Measurements from ENCODE around the gene PTRH2. TPM values are rescaled to one million over a fixed set of nuclear protein-coding genes. Genes with fewer than 3 reads are reported as not detected.

Gene PTRH2
- total and polyA plus RNA-seq, 2 of the 8 experiments (the other 6 are each of a cell fraction or from before 2014, with no cell fraction given), result 39.4 to 43.2 TPM

- Histone ChIP-seq H2AK5ac (ENCODE audit: low read depth, low read length) (no peak overlapping the region), H4K91ac (replicated peaks; ENCODE audit: insufficient read length, low read length) (no peak overlapping the region), H3K56ac (replicated peaks; ENCODE audit: insufficient read length, low read depth, low read length) (no peak overlapping the region), H4K5ac (ENCODE audit: insufficient read length, low read depth, low read length) (no peak overlapping the region), H3K4me3 (ENCODE audit: extremely low read depth in 1 of 4, insufficient read depth in 2 of 4, low read depth in 3 of 4, low read length in 4 of 4) (no peak overlapping the region), H3K79me2 (ENCODE audit: control insufficient read depth in 1 of 2, insufficient read depth in 2 of 2, low read length in 2 of 2) (peaks cover 0 to 40% of the 10 kb centered on the region in 2 experiments; a peak in 2 of 4 replicates), H3K18ac (ENCODE audit: extremely low read depth, low read length) (no peak overlapping the region), H4K8ac (ENCODE audit: extremely low read depth, insufficient read depth, low read length) (no peak overlapping the region), H2BK20ac (ENCODE audit: low read length) (no peak overlapping the region), H3K23ac (ENCODE audit: insufficient read length) (no peak overlapping the region), H2BK15ac (ENCODE audit: low read length) (no peak overlapping the region), H3K4me2 (ENCODE audit: insufficient read depth in 1 of 2, low read depth in 2 of 2, low read length in 2 of 2) (no peak overlapping the region), H3K9me3 (ENCODE audit: insufficient read depth in 2 of 2, low read depth in 1 of 2, low read length in 1 of 2) (no peaks in the 10 kb centered on the region), H3K4ac (replicated peaks; ENCODE audit: insufficient read length, low read depth, low read length) (no peak overlapping the region), H3K36me3 (ENCODE audit: control insufficient read depth in 2 of 4, insufficient read depth in 4 of 4, low read length in 3 of 4) (no peaks in the 10 kb centered on the region), H3K4me1 (replicated peaks in 1 of 4; ENCODE audit: control insufficient read depth in 3 of 4, insufficient read depth in 4 of 4, low read length in 3 of 4) (0 out of 7 replicates have a peak, but pooled peaks cover 0 to 2% (median 0%) of the 10 kb centered on the region in 4 experiments), H3K27me3 (replicated peaks in 1 of 4; ENCODE audit: control insufficient read depth in 3 of 4, extremely low read depth in 1 of 4, insufficient read depth in 3 of 4, low read length in 3 of 4) (no peaks in the 10 kb centered on the region), H2BK12ac (ENCODE audit: low read depth, low read length) (no peak overlapping the region), H3K79me1 (ENCODE audit: low read depth, low read length) (peaks cover 5% of the 10 kb centered on the region; the same call in 1 of the 2 replicates), H3K23me2 (ENCODE audit: low read depth, low read length) (no peaks in the 10 kb centered on the region), H2AFZ (ENCODE audit: low read length) (no peak overlapping the region), H3K14ac (ENCODE audit: insufficient read length) (no peak overlapping the region), H3K27ac (ENCODE audit: low read depth, low read length) (no peak overlapping the region), H4K20me1 (replicated peaks in 1 of 2; ENCODE audit: control insufficient read depth in 1 of 2, insufficient read depth in 2 of 2, low read length in 2 of 2) (no peaks in the 10 kb centered on the region), H3K9ac (replicated peaks in 1 of 4; ENCODE audit: extremely low read depth in 1 of 4, low read depth in 3 of 4, low read length in 3 of 4) (no peak overlapping the region), H2BK5ac (ENCODE audit: low read depth, low read length) (no peak overlapping the region), H2BK120ac (replicated peaks; ENCODE audit: low read depth, low read length) (no peak overlapping the region)
- POLR2A ChIA-PET (ENCODE audit: partially characterized antibody), result interaction anchor here (0.6 to 0.9 kb wide), 2 partner anchors 16 to 22 kb away, joined by 3 read pairs; partner anchors contain the start of gene PTRH2
- DNase-seq (ENCODE audit: low read depth in 1 of 2, low spot score in 2 of 2), result no peak
- CTCF ChIA-PET (ENCODE audit: partially characterized antibody), result no interaction called here
- WGBS, 2 experiments (ENCODE audit: extremely low coverage in 1 of 2, insufficient coverage in 1 of 2, insufficient read length in 1 of 2, insufficient replicate concordance in 2 of 2, low coverage in 1 of 2, low lambda C conversion rate in 2 of 2, missing lambda C conversion rate in 1 of 2), result 72% methylated on average over 1 of the region's 1 CpG; no CpG with 5 or more reads in 1 of the 2 experiments
- FAIRE-seq, result no peak
- no peak for TF ChIP-seq JUN (IDR thresholded peaks at IDR 0.05; ENCODE audit: low read depth, low read length)
- TF ChIP-seq RNF2 (IDR thresholded peaks at IDR 0.05; ENCODE audit: borderline replicate concordance, low read depth, low read length, missing control alignments, poor library complexity, severe bottlenecking), result no peak
- no peak for TF ChIP-seq SP4 (IDR thresholded peaks at IDR 0.05; ENCODE audit: low read length)
- TF ChIP-seq EGR1 (IDR thresholded peaks at IDR 0.05; ENCODE audit: borderline replicate concordance, low read depth, low read length), result no peak
- TF ChIP-seq BACH1 (IDR thresholded peaks at IDR 0.05; ENCODE audit: low read length), result no peak
- no peak for TF ChIP-seq TBP (IDR thresholded peaks at IDR 0.05; ENCODE audit: low read depth, low read length)
- TF ChIP-seq TAF7 (optimal IDR thresholded peaks at IDR 0.05; ENCODE audit: borderline replicate concordance, low read depth, low read length), result no peak
- no peak for TF ChIP-seq SP1 (IDR thresholded peaks at IDR 0.05; ENCODE audit: low read depth, low read length)
Measured at GRCh38 chr17:59723041-59723440, 15.8 kb upstream of the PTRH2 start.

Data from H1 (cell line).